WERI-Rb-1 (cell line): Measurements from ENCODE around the gene GSC2.

Source experiments
- DNase-seq: peaks from one replicate; pipeline ENCODE4 v3.0.0-alpha.2; 2020
- H3K27ac ChIP-seq: fragments of 250-450 bp; sonication (Bioruptor Pico); 2 replicates; pipeline ENCODE4 v1.5.1; 2020; ENCODE audit warnings: mild to moderate bottlenecking, moderate library complexity
- H3K27me3 ChIP-seq: fragments of 250-450 bp; sonication (Bioruptor Pico); 2 replicates; pipeline ENCODE4 v1.5.1; 2021; ENCODE audit warnings: mild to moderate bottlenecking, low read depth, moderate library complexity; ENCODE audit not compliant: insufficient read depth, severe bottlenecking
- H3K36me3 ChIP-seq: fragments of 250-450 bp; sonication (Bioruptor Pico); 2 replicates; pipeline ENCODE4 v1.5.1; 2020; ENCODE audit warnings: mild to moderate bottlenecking, moderate library complexity
- H3K4me3 ChIP-seq: 2 replicates; pipeline ENCODE4 v1.5.1; 2011; ENCODE audit warnings: low read depth, mild to moderate bottlenecking, control low read depth, low read length
- H3K9me3 ChIP-seq: fragments of 250-450 bp; sonication (Bioruptor Pico); 2 replicates; pipeline ENCODE4 v1.5.1; 2021; ENCODE audit warnings: mild to moderate bottlenecking, moderate library complexity; ENCODE audit not compliant: severe bottlenecking
- TF ChIP-seq, protein P1 (sequence below): IDR thresholded peaks from 2 replicates; pipeline ENCODE4 v1.5.1; 2011; ENCODE audit warnings: low read depth, mild to moderate bottlenecking, control low read depth, inconsistent platforms, low read length

Gene GSC2

GRCh38 chr22:19178657-19179496 lies 28.8 kb upstream of the GSC2 start, which contains the start of gene SLC25A1:
TSS of gene SLC25A1 (minus strand) at chr22:19178736. CDS start at chr22:19178673, 63 bp downstream.
- TF ChIP-seq, protein P1, sequence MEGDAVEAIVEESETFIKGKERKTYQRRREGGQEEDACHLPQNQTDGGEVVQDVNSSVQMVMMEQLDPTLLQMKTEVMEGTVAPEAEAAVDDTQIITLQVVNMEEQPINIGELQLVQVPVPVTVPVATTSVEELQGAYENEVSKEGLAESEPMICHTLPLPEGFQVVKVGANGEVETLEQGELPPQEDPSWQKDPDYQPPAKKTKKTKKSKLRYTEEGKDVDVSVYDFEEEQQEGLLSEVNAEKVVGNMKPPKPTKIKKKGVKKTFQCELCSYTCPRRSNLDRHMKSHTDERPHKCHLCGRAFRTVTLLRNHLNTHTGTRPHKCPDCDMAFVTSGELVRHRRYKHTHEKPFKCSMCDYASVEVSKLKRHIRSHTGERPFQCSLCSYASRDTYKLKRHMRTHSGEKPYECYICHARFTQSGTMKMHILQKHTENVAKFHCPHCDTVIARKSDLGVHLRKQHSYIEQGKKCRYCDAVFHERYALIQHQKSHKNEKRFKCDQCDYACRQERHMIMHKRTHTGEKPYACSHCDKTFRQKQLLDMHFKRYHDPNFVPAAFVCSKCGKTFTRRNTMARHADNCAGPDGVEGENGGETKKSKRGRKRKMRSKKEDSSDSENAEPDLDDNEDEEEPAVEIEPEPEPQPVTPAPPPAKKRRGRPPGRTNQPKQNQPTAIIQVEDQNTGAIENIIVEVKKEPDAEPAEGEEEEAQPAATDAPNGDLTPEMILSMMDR: no peak
- peaks cover 14% of the 10 kb centered on the region; the same call in 1 of the 2 replicates for H3K36me3 ChIP-seq
- peak within 1 kb of the TSS; percentile 79 for H3K4me3 ChIP-seq
- no peaks in the 10 kb centered on the region for H3K27me3 ChIP-seq
- H3K9me3 ChIP-seq: no peaks in the 10 kb centered on the region
- peak; percentile 89 for DNase-seq
- peak within 1 kb of the TSS; percentile 86 for H3K27ac ChIP-seq

DNA sequence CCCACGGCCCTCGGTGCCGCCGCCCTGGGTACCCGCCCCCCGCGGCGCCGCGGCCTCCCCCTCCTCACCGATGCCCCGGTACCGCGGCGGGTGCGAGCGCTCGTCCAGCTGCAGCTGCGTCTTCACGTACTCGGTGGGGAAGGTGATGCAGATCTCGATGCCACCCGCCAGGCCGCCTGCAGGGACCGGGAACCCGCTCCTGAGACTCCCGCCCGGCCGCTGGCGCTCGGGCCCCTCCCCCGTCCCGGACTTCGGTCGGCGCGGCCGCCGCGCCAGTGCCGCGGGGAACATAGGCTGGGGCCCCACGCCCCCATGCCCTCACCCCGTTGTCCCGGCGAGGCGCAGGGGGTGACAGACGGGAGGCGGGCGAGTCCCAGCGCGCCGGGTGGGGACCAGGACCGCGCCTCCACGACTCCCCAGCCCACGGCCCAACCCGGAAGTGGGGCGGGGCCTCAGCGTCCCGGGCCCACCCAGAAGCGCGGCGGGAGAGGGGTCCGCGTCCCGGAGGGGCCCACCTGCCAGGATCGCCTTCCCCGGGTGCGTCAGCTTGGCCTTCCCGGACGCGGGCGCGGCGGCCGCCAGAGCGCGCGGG lies 28.1 kb upstream of the GSC2 start:
- Histone ChIP-seq H3K9me3 (no peaks in the 10 kb centered on the region), H3K36me3 (peaks cover 17% of the 10 kb centered on the region; the same call in 1 of the 2 replicates), H3K4me3 (peak overlapping the region; percentile 77), H3K27ac (peak overlapping the region; percentile 86), H3K27me3 (no peaks in the 10 kb centered on the region)
- TF ChIP-seq, protein P1: no peak
- peak; percentile 46 for DNase-seq

DNA sequence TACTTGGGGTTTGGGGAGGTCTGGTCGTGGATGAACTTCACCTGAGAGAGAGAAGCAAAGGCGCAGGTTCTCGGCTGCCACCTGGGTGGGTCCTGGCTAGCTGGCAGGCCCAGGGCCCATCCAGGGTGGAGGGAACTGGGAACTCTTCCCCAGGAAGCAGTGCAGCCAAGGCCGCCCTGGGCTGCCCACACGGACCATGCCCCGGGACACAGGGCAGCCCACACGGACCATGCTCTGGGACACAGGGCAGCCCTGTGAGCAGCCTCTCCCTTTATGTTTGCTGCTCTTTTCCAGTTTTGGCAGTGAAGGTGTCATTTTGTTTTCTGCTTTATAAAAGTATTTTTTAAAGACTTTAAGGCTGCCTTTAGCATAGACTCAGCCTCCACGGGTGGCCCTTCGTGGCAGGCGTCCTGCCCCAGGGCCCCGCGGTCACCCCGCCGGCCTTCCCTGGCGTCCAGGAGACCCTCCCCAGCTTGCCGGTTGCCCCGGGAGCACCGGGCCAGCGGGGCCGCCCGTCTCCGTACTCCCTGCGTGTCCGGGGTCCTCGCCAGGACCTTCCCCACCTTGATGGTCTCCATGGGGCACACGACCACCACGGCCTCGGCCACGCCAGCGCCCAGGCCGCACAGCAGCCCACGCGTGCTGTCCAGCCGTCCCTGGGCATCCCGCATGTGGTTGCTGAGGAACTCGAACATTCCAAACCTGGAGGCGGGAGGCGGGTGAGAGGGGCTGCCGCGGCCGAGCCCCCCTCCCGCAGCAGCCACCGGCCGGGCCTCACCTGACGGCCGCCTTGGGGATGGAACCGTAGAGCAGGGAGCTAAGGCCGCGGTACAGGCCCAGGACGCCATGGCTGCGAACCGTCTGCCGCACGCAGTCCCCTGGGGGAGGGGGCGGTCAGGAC lies 27.3 kb upstream of the GSC2 start:
- TF ChIP-seq, protein P1: no peak
- Histone ChIP-seq H3K9me3 (no peaks in the 10 kb centered on the region), H3K4me3 (peak overlapping the region; percentile 77), H3K27me3 (no peaks in the 10 kb centered on the region), H3K36me3 (peaks cover 17% of the 10 kb centered on the region; the same call in 1 of the 2 replicates), H3K27ac (peak overlapping the region; percentile 86)
- DNase-seq: no peak

- H3K27ac ChIP-seq: no peak overlapping the region
- H3K4me3 ChIP-seq: no peak overlapping the region
- TF ChIP-seq, protein P1: no peak
- H3K36me3 ChIP-seq: peaks cover 17% of the 10 kb centered on the region
- H3K27me3 ChIP-seq: no peaks in the 10 kb centered on the region
- no peak for DNase-seq
- no peaks in the 10 kb centered on the region for H3K9me3 ChIP-seq
Observed at GRCh38 chr22:19176732-19177131, 26.6 kb upstream of the GSC2 start.

DNA sequence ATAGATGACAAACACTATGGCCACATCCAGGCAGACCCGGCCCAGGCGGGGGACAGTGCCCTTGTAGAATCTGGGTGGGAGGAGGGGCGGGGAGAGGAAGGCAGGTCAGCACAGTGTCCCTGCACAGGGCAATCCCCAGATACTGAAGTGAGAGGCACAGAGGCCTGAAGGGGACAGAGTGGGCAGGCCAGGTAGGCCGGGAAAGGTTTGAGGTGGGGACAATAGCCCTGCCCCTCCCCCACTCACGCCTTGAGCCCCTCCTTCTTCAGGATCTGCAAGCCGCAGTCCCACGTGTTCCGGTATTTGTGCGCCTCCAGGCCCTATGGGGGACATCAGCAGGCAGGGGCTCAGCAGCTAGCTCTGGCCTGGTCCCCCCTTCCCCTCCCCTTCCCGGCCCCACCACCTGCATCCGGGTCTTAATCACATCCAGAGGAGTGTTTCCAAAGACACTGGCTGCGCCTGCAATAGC lies 26.1 kb upstream of the GSC2 start:
- H3K9me3 ChIP-seq: no peaks in the 10 kb centered on the region
- H3K4me3 ChIP-seq: no peak overlapping the region
- no peak overlapping the region for H3K27ac ChIP-seq
- TF ChIP-seq, protein P1: no peak
- no peak for DNase-seq
- peaks cover 17% of the 10 kb centered on the region for H3K36me3 ChIP-seq
- H3K27me3 ChIP-seq: peaks cover under 1% of the 10 kb centered on the region
